T-cell (primary cell): ENCODE results near the gene SPAG17. TPM values are rescaled to one million over a fixed set of nuclear protein-coding genes. Genes with fewer than 3 reads are reported as not detected.

Experiments
- ATAC-seq, 4 experiments: fragments of 200-7000 bp in 3 of 4; fragments of 150-1000 bp in 1 of 4; cut with Tn5 transposase; replicated peaks in 1 of 4; 1 replicate in 3 of 4; 2 replicates in 1 of 4; pipeline ENCODE4 v1.10.0; 2021; ENCODE audit warnings: moderate library complexity in 3 of 4, mild to moderate bottlenecking in 2 of 4, moderate number of reproducible peaks in 1 of 4
- CTCF ChIA-PET, 2 donors: fragments of 300-600 bp; sonication (Branson Sonifier 250); formaldehyde crosslinking; loops; one replicate each; lab custom pipeline; 2022; ENCODE audit warnings: antibody characterized with exemption in 2 of 2; lab: Charles Lee
- POLR2A ChIA-PET, 2 donors: fragments of 300-600 bp; sonication (Branson Sonifier 250); formaldehyde crosslinking; loops; one replicate each; lab custom pipeline; 2022; ENCODE audit warnings: antibody characterized with exemption in 2 of 2; lab: Charles Lee
- DNase-seq, 35 experiments: peaks; one replicate each; pipeline versions ENCODE4 v3.0.0 to v3.0.0-alpha.2; 2013 to 2023
- H3K27ac ChIP-seq: one replicate; pipeline ENCODE4 v1.5.1; 2013; ENCODE audit warnings: low read length
- H3K27me3 ChIP-seq, 2 experiments: replicated peaks in 1 of 2; 1 replicate in 1 of 2; 2 replicates in 1 of 2; pipeline versions ENCODE4 v1.6.1 to v1.7.0; 2013; ENCODE audit warnings: low read length in 1 of 2, mixed read lengths in 1 of 2; ENCODE audit not compliant: control insufficient read depth in 2 of 2, insufficient read depth in 2 of 2; ENCODE audit errors: extremely low read depth in 1 of 2
- H3K36me3 ChIP-seq, 2 donors: 1 replicate in 1 of 2; 2 replicates in 1 of 2; pipeline versions ENCODE4 v1.6.1 to v1.7.0; 2013; ENCODE audit warnings: low read length in 1 of 2; ENCODE audit not compliant: control insufficient read depth in 2 of 2, insufficient read depth in 1 of 2; ENCODE audit errors: extremely low read depth in 1 of 2
- H3K4me1 ChIP-seq, 2 experiments: 1 replicate in 1 of 2; 2 replicates in 1 of 2; pipeline versions ENCODE4 v1.6.1 to v1.7.0; 2013; ENCODE audit warnings: low read length in 2 of 2, mixed read lengths in 1 of 2; ENCODE audit not compliant: insufficient read depth in 2 of 2, control insufficient read depth in 1 of 2; ENCODE audit errors: extremely low read depth in 1 of 2
- H3K4me3 ChIP-seq, 2 donors: 1 replicate in 1 of 2; 2 replicates in 1 of 2; pipeline versions ENCODE4 v1.5.1 to v1.7.0; 2013; ENCODE audit warnings: mild to moderate bottlenecking in 2 of 2, low read length in 1 of 2, moderate library complexity in 1 of 2; ENCODE audit not compliant: control insufficient read depth in 1 of 2; ENCODE audit errors: extremely low read depth in 1 of 2
- H3K9me3 ChIP-seq: 2 replicates; pipeline ENCODE4 v1.7.0; 2013
- H3K27ac Mint-ChIP-seq, 2 donors: one replicate each; pipeline ENCODE4 v1.8.0; 2020 to 2021; ENCODE audit warnings: mild to moderate bottlenecking in 2 of 2, mixed read lengths in 2 of 2
- H3K27me3 Mint-ChIP-seq, 2 donors: one replicate each; pipeline ENCODE4 v1.8.0; 2021 to 2022; ENCODE audit warnings: mixed read lengths in 2 of 2
- H3K36me3 Mint-ChIP-seq: one replicate; pipeline ENCODE4 v1.8.0; 2021; ENCODE audit warnings: mixed read lengths
- H3K4me1 Mint-ChIP-seq, 3 donors: one replicate each; pipeline ENCODE4 v1.8.0; 2020 to 2022; ENCODE audit warnings: mixed read lengths in 3 of 3, mild to moderate bottlenecking in 1 of 3
- H3K4me3 Mint-ChIP-seq, 3 donors: one replicate each; pipeline ENCODE4 v1.8.0; 2020 to 2022; ENCODE audit warnings: mild to moderate bottlenecking in 3 of 3, mixed read lengths in 3 of 3, moderate library complexity in 3 of 3
- H3K9me3 Mint-ChIP-seq, 3 donors: one replicate each; pipeline ENCODE4 v1.8.0; 2020 to 2022; ENCODE audit warnings: mixed read lengths in 3 of 3
- WGBS: methylation state at CpG from one replicate; pipeline ENCODE4 v1.1.5; 2013; ENCODE audit warnings: missing lambda C conversion rate; ENCODE audit not compliant: insufficient coverage; 5-methylcytosine and 5-hydroxymethylcytosine counted together
- total RNA-seq, 35 experiments: library from RNA in 6 of 35; stranded (reverse) in 6 of 35; fragments of 120-200 nt in 1 of 35; gene quantifications; one replicate each; pipeline versions ENCODE4 v1.2.1 to v1.2.4 and lab custom pipeline; 2013 to 2026

Gene SPAG17
- total RNA-seq, 5 donors from 2014 or later (not counting 1 experiment from before 2014, with no cell fraction given) = not detected

- 83% methylated on average over 6 of the region's 7 CpGs for WGBS
- no peaks in the 10 kb centered on the region for H3K4me1 Mint-ChIP-seq
- peaks cover 8 to 32% of the 10 kb centered on the region in 2 donors for H3K27me3 Mint-ChIP-seq
- Histone ChIP-seq H3K9me3 (no peaks in the 10 kb centered on the region), H3K4me3 (no peak overlapping the region), H3K36me3 (no peaks in the 10 kb centered on the region), H3K27me3 (peaks cover 0 to 10% of the 10 kb centered on the region in 2 experiments), H3K27ac (no peak overlapping the region), H3K4me1 (no peaks in the 10 kb centered on the region)
- CTCF ChIA-PET = no interaction called here
- peaks cover 0 to 8% (median 6%) of the 10 kb centered on the region in 3 donors for H3K9me3 Mint-ChIP-seq
- H3K4me3 Mint-ChIP-seq = no peak overlapping the region
- DNase-seq = no peak
- ATAC-seq = no peak
- no peak overlapping the region for H3K27ac Mint-ChIP-seq
- no peaks in the 10 kb centered on the region for H3K36me3 Mint-ChIP-seq
- POLR2A ChIA-PET = no interaction called here
These were observed 177.0 kb downstream of the SPAG17 start for GRCh38 chr1:118008011-118008410.

GRCh38 chr1:118007391-118007790 lies 177.6 kb downstream of the SPAG17 start:
- WGBS = no CpG with 5 or more reads among the region's 2 CpGs
- no peak overlapping the region for H3K27ac ChIP-seq
- H3K9me3 ChIP-seq = no peaks in the 10 kb centered on the region
- Mint-ChIP-seq H3K36me3 (no peaks in the 10 kb centered on the region), H3K9me3 (peaks cover 0 to 8% (median 6%) of the 10 kb centered on the region in 3 donors), H3K4me1 (no peaks in the 10 kb centered on the region), H3K27ac (no peak overlapping the region), H3K4me3 (no peak overlapping the region), H3K27me3 (peaks cover 8 to 36% of the 10 kb centered on the region in 2 donors)
- no peak overlapping the region for H3K4me3 ChIP-seq
- ATAC-seq (no peak), DNase-seq (no peak)
- ChIA-PET POLR2A (no interaction called here), CTCF (no interaction called here)
- no peaks in the 10 kb centered on the region for H3K36me3 ChIP-seq
- peaks cover 0 to 10% of the 10 kb centered on the region in 2 experiments for H3K27me3 ChIP-seq
- H3K4me1 ChIP-seq = no peaks in the 10 kb centered on the region

- ATAC-seq (no peak), DNase-seq (no peak)
- H3K9me3 ChIP-seq = no peaks in the 10 kb centered on the region
- Mint-ChIP-seq H3K9me3 (peaks cover 0 to 14% (median 9%) of the 10 kb centered on the region in 3 donors), H3K36me3 (no peaks in the 10 kb centered on the region), H3K27me3 (peaks cover 14 to 22% of the 10 kb centered on the region in 2 donors), H3K27ac (no peak overlapping the region), H3K4me3 (no peak overlapping the region), H3K4me1 (no peaks in the 10 kb centered on the region)
- WGBS = 63% methylated on average over 4 of the region's 5 CpGs
- POLR2A ChIA-PET = no interaction called here
- no peaks in the 10 kb centered on the region for H3K36me3 ChIP-seq
- H3K27me3 ChIP-seq = peaks cover 0 to 10% of the 10 kb centered on the region in 2 experiments
- CTCF ChIA-PET = no interaction called here
- H3K4me1 ChIP-seq = no peaks in the 10 kb centered on the region
- H3K4me3 ChIP-seq = no peak overlapping the region
- no peak overlapping the region for H3K27ac ChIP-seq
These were observed 180.7 kb downstream of the SPAG17 start for GRCh38 chr1:118004312-118004711.

- Mint-ChIP-seq H3K27ac (no peak overlapping the region), H3K36me3 (no peaks in the 10 kb centered on the region), H3K27me3 (peaks cover 12 to 31% of the 10 kb centered on the region in 2 donors), H3K4me1 (no peaks in the 10 kb centered on the region), H3K9me3 (peaks cover 0 to 2% (median 0%) of the 10 kb centered on the region in 3 donors), H3K4me3 (no peak overlapping the region)
- no peak for DNase-seq
- H3K4me1 ChIP-seq = no peaks in the 10 kb centered on the region
- no peak overlapping the region for H3K4me3 ChIP-seq
- H3K27ac ChIP-seq = no peak overlapping the region
- no peaks in the 10 kb centered on the region for H3K36me3 ChIP-seq
- ATAC-seq = no peak
- H3K27me3 ChIP-seq = no peaks in the 10 kb centered on the region
- 92% methylated on average over 3 of the region's 3 CpGs for WGBS
- POLR2A ChIA-PET = no interaction called here
- CTCF ChIA-PET = no interaction called here
- no peaks in the 10 kb centered on the region for H3K9me3 ChIP-seq
These were observed 199.1 kb downstream of the SPAG17 start for GRCh38 chr1:117985973-117986372.

- POLR2A ChIA-PET = no interaction called here
- H3K9me3 Mint-ChIP-seq = peaks cover 0 to 2% (median 0%) of the 10 kb centered on the region in 3 donors
- no peak overlapping the region for H3K27ac ChIP-seq
These were observed 199.8 kb downstream of the SPAG17 start for GRCh38 chr1:117985239-117985638.

GRCh38 chr1:117981455-117982192 lies 203.4 kb downstream of the SPAG17 start:
- no peaks in the 10 kb centered on the region for H3K9me3 ChIP-seq
- no peaks in the 10 kb centered on the region for H3K36me3 ChIP-seq
- no peak overlapping the region for H3K4me3 Mint-ChIP-seq
- no peaks in the 10 kb centered on the region for H3K36me3 Mint-ChIP-seq
- no CpG with 5 or more reads among the region's 5 CpGs for WGBS
- POLR2A ChIA-PET = no interaction called here
- no peak overlapping the region for H3K27ac ChIP-seq
- H3K27me3 ChIP-seq = peaks cover 0 to 3% of the 10 kb centered on the region in 2 experiments
- ATAC-seq (no peak), DNase-seq (no peak)
- peaks cover 0 to 2% (median 0%) of the 10 kb centered on the region in 3 donors for H3K9me3 Mint-ChIP-seq
- H3K27ac Mint-ChIP-seq = no peak overlapping the region
- H3K4me1 ChIP-seq = no peaks in the 10 kb centered on the region
- CTCF ChIA-PET = interaction anchor here in 1 of 2 donors (0.7 kb wide), 1 partner anchor 28 kb away, joined by 3 read pairs; no protein-coding TSS in a partner anchor
- H3K4me3 ChIP-seq = no peak overlapping the region
- H3K4me1 Mint-ChIP-seq = no peaks in the 10 kb centered on the region
- peaks cover 12 to 30% of the 10 kb centered on the region in 2 donors for H3K27me3 Mint-ChIP-seq

More at GRCh38 chr1:117985239-117985638, 199.8 kb downstream of the SPAG17 start:
- DNase-seq = no peak
- Mint-ChIP-seq H3K36me3 (no peaks in the 10 kb centered on the region), H3K4me3 (no peak overlapping the region), H3K4me1 (no peaks in the 10 kb centered on the region), H3K27me3 (peaks cover 12 to 33% of the 10 kb centered on the region in 2 donors), H3K27ac (no peak overlapping the region)
- Histone ChIP-seq H3K27me3 (peaks cover 0 to 2% of the 10 kb centered on the region in 2 experiments), H3K4me3 (no peak overlapping the region), H3K4me1 (no peaks in the 10 kb centered on the region), H3K36me3 (no peaks in the 10 kb centered on the region), H3K9me3 (no peaks in the 10 kb centered on the region)
- no peak for ATAC-seq
- no CpG with 5 or more reads among the region's 1 CpG for whole genome bisulfite sequencing
- CTCF ChIA-PET = no interaction called here
